WTC11 (cell line): Measurements from ENCODE around the gene IGFBP2. TPM values are rescaled to one million over a fixed set of nuclear protein-coding genes. Genes with fewer than 3 reads are reported as not detected.
A peak's percentile ranks its signal among the peaks of the same experiment; 100 is the strongest.
"Not testable (repeated sequence)": the region's sequence is repeated elsewhere in the genome, so short reads cannot be mapped to it uniquely, and the experiment has no call there.

Experiments used
- ATAC-seq: fragments of 200-7000 bp; cut with Tn5 transposase; 2 replicates; pipeline ENCODE4 v1.10.0; 2021; ENCODE audit warnings: mild to moderate bottlenecking, moderate library complexity
- CTCF ChIA-PET: fragments of 300-600 bp; sonication (Branson Sonifier 250); formaldehyde crosslinking; loops from one replicate; lab custom pipeline; 2021; ENCODE audit warnings: antibody characterized with exemption; lab: Charles Lee
- POLR2A ChIA-PET: fragments of 350-600 bp; sonication (Branson Sonifier 250); formaldehyde crosslinking; loops from one replicate; lab custom pipeline; 2021; ENCODE audit warnings: antibody characterized with exemption; lab: Charles Lee
- DNase-seq: peaks from one replicate; pipeline ENCODE4 v3.0.0; 2021; ENCODE audit warnings: low spot score
- H3K27ac Mint-ChIP-seq: 2 replicates; pipeline ENCODE4 v1.8.0; 2021; ENCODE audit warnings: mixed read lengths
- H3K27me3 Mint-ChIP-seq: 2 replicates; pipeline ENCODE4 v1.8.0; 2021; ENCODE audit warnings: low read depth, mild to moderate bottlenecking, moderate library complexity, mixed read lengths
- H3K36me3 Mint-ChIP-seq: 2 replicates; pipeline ENCODE4 v1.8.0; 2021; ENCODE audit warnings: mixed read lengths
- H3K4me1 Mint-ChIP-seq: 2 replicates; pipeline ENCODE4 v1.8.0; 2022; ENCODE audit warnings: mixed read lengths
- H3K4me3 Mint-ChIP-seq: 2 replicates; pipeline ENCODE4 v1.8.0; 2021; ENCODE audit warnings: mild to moderate bottlenecking, moderate library complexity, mixed read lengths
- H3K9me3 Mint-ChIP-seq: 2 replicates; pipeline ENCODE4 v1.8.0; 2021; ENCODE audit warnings: mixed read lengths
- ATF3 ChIP-seq: sonication (generic); formaldehyde crosslinking; conservative IDR thresholded peaks from 2 replicates; pipeline ENCODE4 v1.8.1; 2022; ENCODE audit warnings: mild to moderate bottlenecking, missing genetic modification reagents
- EMX1 ChIP-seq: fragments of 250-450 bp; sonication (Bioruptor Pico); IDR thresholded peaks from 2 replicates; pipeline ENCODE4 v1.8.0; 2021; ENCODE audit warnings: mild to moderate bottlenecking
- ERG ChIP-seq: fragments of 250-450 bp; sonication (Bioruptor Pico); IDR thresholded peaks from 2 replicates; pipeline ENCODE4 v1.8.0; 2021; ENCODE audit warnings: mild to moderate bottlenecking
- ETV6 ChIP-seq: sonication (generic); formaldehyde crosslinking; IDR thresholded peaks from 2 replicates; pipeline ENCODE4 v1.8.1; 2022; ENCODE audit warnings: mild to moderate bottlenecking, missing genetic modification reagents
- JAZF1 ChIP-seq: fragments of 250-450 bp; sonication (Bioruptor Pico); IDR thresholded peaks from 2 replicates; pipeline ENCODE4 v1.9.0; 2021; ENCODE audit warnings: moderate library complexity, mild to moderate bottlenecking, inconsistent platforms
- PRDM15 ChIP-seq: sonication (generic); formaldehyde crosslinking; IDR thresholded peaks from 2 replicates; pipeline ENCODE4 v1.8.0; 2022; ENCODE audit warnings: missing genetic modification reagents
- RORB ChIP-seq: fragments of 250-450 bp; sonication (Bioruptor Pico); IDR thresholded peaks from 2 replicates; pipeline ENCODE4 v1.9.0; 2021; ENCODE audit warnings: mild to moderate bottlenecking
- SOX15 ChIP-seq: fragments of 250-450 bp; sonication (Bioruptor Pico); IDR thresholded peaks from 2 replicates; pipeline ENCODE4 v1.9.0; 2021; ENCODE audit warnings: mild to moderate bottlenecking
- ZNF263 ChIP-seq: sonication (generic); formaldehyde crosslinking; IDR thresholded peaks from 2 replicates; pipeline ENCODE4 v1.8.1; 2022; ENCODE audit warnings: low read depth, mild to moderate bottlenecking, moderate library complexity, missing genetic modification reagents
- ZNF281 ChIP-seq: sonication (generic); formaldehyde crosslinking; IDR thresholded peaks from 2 replicates; pipeline ENCODE4 v1.8.0; 2023; ENCODE audit warnings: mild to moderate bottlenecking, missing genetic modification reagents
- total RNA-seq: library from RNA; stranded (reverse); gene quantifications from 3 replicates; pipeline ENCODE4 v1.2.3, GENCODE V29; 2021

The IGFBP2 gene
- total RNA-seq, 1 experiment from 2014 or later: 514 TPM

GRCh38 chr2:216596980-216597509, 36.2 kb upstream of the IGFBP2 start:
- H3K4me1 Mint-ChIP-seq: peaks cover 26% of the 10 kb centered on the region
- no peak overlapping the region for H3K4me3 Mint-ChIP-seq
- H3K36me3 Mint-ChIP-seq: no peaks in the 10 kb centered on the region
- ATAC-seq (no peak), DNase-seq (no peak)
- H3K27ac Mint-ChIP-seq: no peak overlapping the region
- ChIA-PET CTCF (no interaction called here), POLR2A (no interaction called here)
- no peaks in the 10 kb centered on the region for H3K9me3 Mint-ChIP-seq
- H3K27me3 Mint-ChIP-seq: no peaks in the 10 kb centered on the region
- TF ChIP-seq PRDM15 (CRISPR knock-in tag): no peak
- TF ChIP-seq EMX1: no peak
- TF ChIP-seq SOX15 (CRISPR knock-in tag): no peak
- no peak for TF ChIP-seq ETV6

GRCh38 chr2:216597825-216598224, 35.4 kb upstream of the IGFBP2 start:
- H3K4me3 Mint-ChIP-seq, ATAC-seq, POLR2A ChIA-PET, H3K27ac Mint-ChIP-seq, H3K27me3 Mint-ChIP-seq, CTCF ChIA-PET, DNase-seq, H3K9me3 Mint-ChIP-seq, H3K36me3 Mint-ChIP-seq: not testable (repeated sequence)
- peaks cover 34% of the 10 kb centered on the region for H3K4me1 Mint-ChIP-seq

- ATAC-seq: no peak
- Mint-ChIP-seq H3K36me3 (no peaks in the 10 kb centered on the region), H3K4me3 (no peak overlapping the region), H3K27me3 (peaks cover 4% of the 10 kb centered on the region), H3K9me3 (no peaks in the 10 kb centered on the region; the same call in 1 of the 2 replicates), H3K27ac (no peak overlapping the region; the same call in 1 of the 2 replicates), H3K4me1 (peaks cover 56% of the 10 kb centered on the region)
- no peak for TF ChIP-seq ATF3
- POLR2A ChIA-PET: no interaction called here
- DNase-seq: no peak
- CTCF ChIA-PET: interaction anchor here (1.4 to 2.7 kb wide), 2 partner anchors 11 to 83 kb away, joined by 3 to 11 read pairs; no protein-coding TSS in a partner anchor
Observed at GRCh38 chr2:216601632-216602409, 31.4 kb upstream of the IGFBP2 start.

GRCh38 chr2:216603010-216603883, 30.0 kb upstream of the IGFBP2 start:
- DNase-seq: no peak
- CTCF ChIA-PET: interaction anchor here (1.4 to 2.7 kb wide), 2 partner anchors 12 to 84 kb away, joined by 3 to 11 read pairs; no protein-coding TSS in a partner anchor
- Mint-ChIP-seq H3K27me3 (peaks cover 10% of the 10 kb centered on the region), H3K4me3 (no peak overlapping the region), H3K9me3 (no peaks in the 10 kb centered on the region; the same call in 1 of the 2 replicates), H3K36me3 (no peaks in the 10 kb centered on the region), H3K27ac (0 out of 2 replicates have a peak overlapping the region, but pooled peaks have one; percentile 5), H3K4me1 (peaks cover 63% of the 10 kb centered on the region)
- POLR2A ChIA-PET: interaction anchor here (1.0 kb wide), 1 partner anchor 33 kb away, joined by 4 read pairs; no protein-coding TSS in a partner anchor
- no peak for TF ChIP-seq ERG (CRISPR knock-in tag)
- TF ChIP-seq ZNF281 (CRISPR knock-in tag): no peak
- TF ChIP-seq RORB (CRISPR knock-in tag): no peak
- TF ChIP-seq JAZF1 (CRISPR knock-in tag): no peak
- TF ChIP-seq ZNF263: peak; percentile 65
- ATAC-seq: no peak; the same call in 1 of the 2 replicates
